HG03039 (cell line): Measurements from ENCODE around the gene S100A1.
"Not testable (repeated sequence)": the region's sequence is repeated elsewhere in the genome, so short reads cannot be mapped to it uniquely, and the experiment has no call there.

Source experiments
- ATAC-seq: cut with Tn5 transposase; IDR thresholded peaks from one replicate; pipeline ENCODE4 v1.9.1; 2021; ENCODE audit warnings: mild to moderate bottlenecking, moderate library complexity; ENCODE audit not compliant: unreplicated experiment

Gene S100A1

GRCh38 chr1:153629971-153630370, 1.7 kb downstream of the S100A1 start:
- ATAC-seq: no peak

GRCh38 chr1:153630384-153630783, 2.1 kb downstream of the S100A1 start:
- no peak for ATAC-seq

DNA sequence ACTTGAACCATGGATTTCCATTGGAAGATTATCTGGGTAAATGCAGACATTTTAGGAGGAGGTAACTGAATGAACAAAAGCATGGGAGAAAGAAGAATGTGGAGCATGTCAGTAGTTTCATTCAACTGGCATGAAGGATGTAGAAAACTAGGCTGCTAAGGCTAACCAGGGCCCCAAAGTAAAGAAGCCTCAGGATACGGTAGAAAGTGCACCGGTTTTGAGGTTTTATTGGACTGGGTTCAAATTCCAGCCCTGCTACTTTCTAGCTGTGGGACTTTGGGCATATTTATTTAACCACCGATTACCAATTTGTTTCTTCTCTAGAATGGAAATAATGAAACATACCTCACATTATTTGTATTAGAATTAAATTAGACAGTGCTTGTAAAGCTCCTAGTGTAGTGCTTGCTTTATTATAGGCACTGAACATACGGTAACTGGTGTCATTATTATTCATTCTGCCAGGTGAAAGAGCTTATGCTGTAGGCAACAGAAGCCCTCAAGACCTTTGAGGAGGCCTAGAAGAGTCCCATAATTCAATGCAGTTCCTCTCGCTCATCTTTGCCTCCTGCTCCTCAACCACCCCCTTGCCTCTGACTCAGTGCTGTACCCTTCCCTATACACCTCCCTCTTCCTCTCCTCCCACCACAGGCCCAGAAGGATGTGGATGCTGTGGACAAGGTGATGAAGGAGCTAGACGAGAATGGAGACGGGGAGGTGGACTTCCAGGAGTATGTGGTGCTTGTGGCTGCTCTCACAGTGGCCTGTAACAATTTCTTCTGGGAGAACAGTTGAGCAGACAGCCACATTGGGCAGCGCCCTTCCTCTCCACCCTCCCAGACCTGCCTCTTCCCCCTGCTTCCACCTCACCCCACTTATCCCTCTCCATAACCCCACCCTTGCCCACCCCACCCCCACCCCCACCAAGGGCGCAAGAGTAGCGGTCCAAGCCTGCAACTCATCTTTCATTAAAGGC, 3.1 kb downstream of the S100A1 start:
- ATAC-seq: no peak

- ATAC-seq: no peak
Observed at GRCh38 chr1:153633161-153633753, 5.0 kb downstream of the S100A1 start.

- peak; percentile 79 for ATAC-seq
Observed at GRCh38 chr1:153633754-153634665, 5.8 kb downstream of the S100A1 start, which contains the start of gene CHTOP. CHTOP (plus strand) TSS chr1:153634066; CDS start chr1:153636589, 2,523 bp downstream.

GRCh38 chr1:153635872-153636271, 7.6 kb downstream of the S100A1 start:
- no peak for ATAC-seq

GRCh38 chr1:153636312-153636711, 8.1 kb downstream of the S100A1 start:
- ATAC-seq: no peak

DNA sequence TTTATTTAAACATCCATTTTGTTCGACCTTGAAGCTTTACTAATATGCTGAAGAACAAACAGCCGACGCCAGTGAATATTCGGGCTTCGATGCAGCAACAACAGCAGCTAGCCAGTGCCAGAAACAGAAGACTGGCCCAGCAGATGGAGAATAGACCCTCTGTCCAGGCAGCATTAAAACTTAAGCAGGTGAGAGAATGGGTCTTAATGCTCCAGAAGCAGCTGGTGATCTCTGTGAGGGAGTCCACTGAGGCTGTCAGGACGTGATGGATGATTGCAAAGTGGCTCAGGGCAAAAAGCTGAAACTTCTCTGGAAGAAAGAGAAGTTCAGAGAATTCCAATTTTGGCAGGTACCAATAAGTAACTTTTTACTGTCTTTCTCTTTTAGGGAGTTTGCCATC, 10.0 kb downstream of the S100A1 start:
- ATAC-seq: no peak

DNA sequence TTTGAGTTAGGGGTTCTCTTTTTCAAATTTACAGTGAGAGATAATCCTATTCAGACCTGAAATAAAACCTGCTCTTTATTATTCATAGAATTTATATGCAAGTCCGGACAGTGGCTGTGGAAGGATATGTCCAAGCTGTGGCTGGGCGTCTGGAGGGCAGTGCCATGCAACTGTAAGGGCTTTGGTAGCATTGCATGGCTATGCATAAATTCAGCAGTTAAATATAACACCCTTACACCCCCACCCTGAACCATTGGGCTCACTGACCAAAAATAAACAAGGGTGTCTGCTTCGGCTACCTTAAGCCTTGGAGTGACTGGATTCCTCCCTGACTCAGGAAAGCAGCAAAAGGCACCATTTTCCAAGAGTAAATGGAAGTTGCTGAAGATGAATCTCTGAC, 11.0 kb downstream of the S100A1 start:
- ATAC-seq: no peak

DNA sequence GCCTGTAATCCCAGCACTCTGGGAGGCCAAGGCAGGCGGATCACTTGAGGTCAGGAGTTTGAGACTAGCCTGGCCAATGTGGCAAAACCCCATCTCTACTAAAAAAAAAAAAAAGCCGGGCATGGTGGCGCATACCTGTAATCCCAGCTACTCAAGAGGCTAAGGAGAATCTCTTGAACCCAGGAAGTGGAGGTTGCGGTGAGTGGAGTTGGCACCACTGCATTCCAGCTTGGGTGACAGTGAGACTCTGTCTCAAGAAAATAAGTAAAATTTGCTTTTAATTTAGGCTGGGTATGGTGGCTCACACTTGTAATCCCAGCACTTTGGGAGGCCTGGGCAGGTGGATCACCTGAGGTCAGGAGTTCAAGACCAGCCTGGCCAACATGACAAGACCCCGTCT, 12.0 kb downstream of the S100A1 start:
- not testable (repeated sequence) for ATAC-seq

GRCh38 chr1:153640861-153641260, 12.6 kb downstream of the S100A1 start:
- ATAC-seq: no peak

GRCh38 chr1:153642161-153642560, 13.9 kb downstream of the S100A1 start:
- no peak for ATAC-seq

- ATAC-seq: no peak
Observed at GRCh38 chr1:153643100-153643499, 14.9 kb downstream of the S100A1 start.

- no peak for ATAC-seq
Observed at GRCh38 chr1:153643816-153644215, 15.6 kb downstream of the S100A1 start.

- ATAC-seq: no peak
Observed at GRCh38 chr1:153646672-153647345, 18.6 kb downstream of the S100A1 start.

DNA sequence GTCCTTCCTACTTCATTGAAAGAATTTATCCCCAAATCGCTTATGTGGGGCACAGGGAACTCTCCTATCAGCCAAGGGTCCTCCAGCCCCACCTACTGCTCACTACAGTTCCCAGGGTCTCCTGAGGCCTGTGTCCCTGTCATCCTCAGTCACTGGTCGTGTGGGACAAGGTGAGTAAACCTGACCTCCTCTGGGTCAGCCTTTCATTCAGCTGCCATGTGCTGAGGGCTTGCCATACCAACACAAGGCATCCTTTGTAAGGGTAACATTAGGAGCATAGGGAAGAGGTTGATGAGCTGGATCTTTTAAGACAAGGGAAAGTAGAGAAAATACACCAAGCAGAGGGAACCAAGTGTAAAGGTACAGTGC, 19.1 kb downstream of the S100A1 start:
- ATAC-seq: no peak

DNA sequence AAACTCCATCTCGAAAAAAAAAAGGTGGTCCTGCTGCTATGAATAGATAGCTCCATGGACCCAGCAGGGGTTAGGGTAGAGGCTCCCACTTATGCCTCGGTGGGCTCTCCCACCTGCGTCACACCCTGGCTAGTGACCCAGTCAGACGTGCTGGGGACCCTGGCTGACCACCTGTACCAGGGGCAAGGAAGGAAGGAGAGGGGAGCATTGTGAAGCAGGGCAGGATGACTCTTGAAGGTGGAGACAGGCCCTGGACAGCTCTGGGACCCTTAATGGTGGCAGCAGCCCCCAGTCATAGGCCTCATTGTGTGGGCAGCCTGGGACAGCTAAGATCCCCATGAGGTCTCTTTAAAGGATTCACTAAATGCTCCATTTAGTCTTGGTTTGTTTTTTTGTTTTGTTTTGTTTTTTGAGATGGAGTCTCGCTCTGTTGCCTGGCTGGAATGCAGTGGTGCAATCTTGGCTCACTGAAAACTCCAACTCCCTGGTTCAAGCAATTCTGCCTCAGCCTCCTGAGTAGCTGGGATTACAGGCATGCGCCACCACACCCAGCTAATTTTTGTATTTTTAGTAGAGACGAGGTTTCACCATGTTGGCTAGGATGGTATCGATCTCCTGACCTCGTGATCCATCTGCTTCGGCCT, 19.9 kb downstream of the S100A1 start:
- no peak for ATAC-seq

- ATAC-seq: no peak
Observed at GRCh38 chr1:153649137-153649862, 21.1 kb downstream of the S100A1 start.

GRCh38 chr1:153649863-153650235, 21.6 kb downstream of the S100A1 start:
- no peak for ATAC-seq
